Breast epithelium (tissue), 4 donors: ENCODE results near the gene ARF1. TPM values are rescaled to one million over a fixed set of nuclear protein-coding genes. Genes with fewer than 3 reads are reported as not detected.

Source experiments
- DNase-seq, 2 donors: peaks; one replicate each; pipeline ENCODE4 v3.0.0-alpha.2; 2019; ENCODE audit warnings: low spot score in 2 of 2
- H3K27ac ChIP-seq, 2 donors: fragments of 200-600 bp; sonication (generic) in 1 of 2; one replicate each; pipeline ENCODE4 v1.5.1; 2016 to 2019; ENCODE audit warnings: mild to moderate bottlenecking in 1 of 2
- H3K27me3 ChIP-seq, 2 donors: fragments of 200-600 bp; sonication (generic) in 1 of 2; one replicate each; pipeline versions ENCODE4 v1.5.1 to v1.6.0; 2017 to 2019; ENCODE audit warnings: control low read depth in 1 of 2, mild to moderate bottlenecking in 1 of 2
- H3K36me3 ChIP-seq: fragments of 200-600 bp; one replicate; pipeline ENCODE4 v1.5.1; 2019
- H3K4me1 ChIP-seq, 2 donors: fragments of 200-600 bp; sonication (generic); one replicate each; pipeline ENCODE4 v1.5.1; 2016 to 2019; ENCODE audit warnings: control low read depth in 1 of 2
- H3K4me3 ChIP-seq, 3 donors: fragments of 200-600 bp; sonication (generic); 1 replicate in 2 of 3; 2 replicates in 1 of 3; pipeline ENCODE4 v1.5.1; 2016 to 2019; ENCODE audit warnings: mild to moderate bottlenecking in 3 of 3, moderate library complexity in 2 of 3
- H3K9me3 ChIP-seq, 2 donors: fragments of 200-600 bp; sonication (generic) in 1 of 2; one replicate each; pipeline ENCODE4 v1.5.1; 2016 to 2019; ENCODE audit warnings: control low read depth in 1 of 2
- POLR2A ChIP-seq: fragments of 450-650 bp; IDR thresholded peaks from one replicate; pipeline ENCODE4 v1.6.1; 2016; ENCODE audit warnings: antibody characterized with exemption, mild to moderate bottlenecking, moderate library complexity
- POLR2AphosphoS5 ChIP-seq, 3 donors: sonication (generic); formaldehyde crosslinking; IDR thresholded peaks; one replicate each; pipeline ENCODE4 v1.6.1; 2017; ENCODE audit warnings: antibody characterized with exemption in 3 of 3
- intact Hi-C: fragments of 100-400 bp; cut with DNase I; formaldehyde crosslinking; loops from one replicate; pipeline ENCODE4 v1.15.1; 2023; ENCODE audit warnings: low total_unique reads
- total RNA-seq, 3 donors: library from RNA; depleted of rRNA; stranded (reverse); fragments of >200 nt; gene quantifications; one replicate each; pipeline ENCODE4 v1.1.0, GENCODE V29; 2016
- TF ChIP-seq, protein P1 (sequence below), 3 donors: fragments of 450-650 bp; IDR thresholded peaks; one replicate each; pipeline ENCODE4 v1.5.1; 2016 to 2017; ENCODE audit warnings: antibody characterized with exemption in 3 of 3, mild to moderate bottlenecking in 3 of 3, moderate library complexity in 3 of 3

ARF1 gene
- total RNA-seq, 3 donors from 2014 or later, result 263 to 295 (median 292) TPM

DNA sequence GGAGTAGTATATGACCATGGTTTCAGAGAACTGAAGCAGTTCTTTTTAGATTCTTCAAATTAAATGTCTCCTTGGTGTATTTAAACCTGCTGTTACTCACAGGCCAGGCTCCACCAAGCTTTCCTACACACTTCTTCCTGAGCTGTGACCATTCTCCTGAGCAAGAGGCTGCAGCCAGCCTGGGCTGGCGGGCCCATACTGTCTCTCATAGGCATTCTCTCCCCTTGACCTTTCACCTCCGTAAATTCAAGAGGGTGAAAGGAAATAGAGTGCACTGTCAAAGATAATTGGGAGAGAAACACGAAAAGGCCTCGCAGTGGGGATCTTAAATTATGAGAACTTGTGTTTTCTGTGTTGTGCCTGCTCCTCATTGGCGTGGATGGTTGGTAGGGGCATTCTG is 2.3 kb downstream of the ARF1 start:
- Histone ChIP-seq H3K36me3 (no peaks in the 10 kb centered on the region), H3K9me3 (no peaks in the 10 kb centered on the region), H3K4me1 (peaks cover 30 to 50% of the 10 kb centered on the region in 2 donors), H3K27me3 (no peaks in the 10 kb centered on the region), H3K4me3 (peak overlapping the region; percentile 79 to 100 (median 100)), H3K27ac (peak overlapping the region; percentile 54 to 98)
- TF ChIP-seq, protein P1, sequence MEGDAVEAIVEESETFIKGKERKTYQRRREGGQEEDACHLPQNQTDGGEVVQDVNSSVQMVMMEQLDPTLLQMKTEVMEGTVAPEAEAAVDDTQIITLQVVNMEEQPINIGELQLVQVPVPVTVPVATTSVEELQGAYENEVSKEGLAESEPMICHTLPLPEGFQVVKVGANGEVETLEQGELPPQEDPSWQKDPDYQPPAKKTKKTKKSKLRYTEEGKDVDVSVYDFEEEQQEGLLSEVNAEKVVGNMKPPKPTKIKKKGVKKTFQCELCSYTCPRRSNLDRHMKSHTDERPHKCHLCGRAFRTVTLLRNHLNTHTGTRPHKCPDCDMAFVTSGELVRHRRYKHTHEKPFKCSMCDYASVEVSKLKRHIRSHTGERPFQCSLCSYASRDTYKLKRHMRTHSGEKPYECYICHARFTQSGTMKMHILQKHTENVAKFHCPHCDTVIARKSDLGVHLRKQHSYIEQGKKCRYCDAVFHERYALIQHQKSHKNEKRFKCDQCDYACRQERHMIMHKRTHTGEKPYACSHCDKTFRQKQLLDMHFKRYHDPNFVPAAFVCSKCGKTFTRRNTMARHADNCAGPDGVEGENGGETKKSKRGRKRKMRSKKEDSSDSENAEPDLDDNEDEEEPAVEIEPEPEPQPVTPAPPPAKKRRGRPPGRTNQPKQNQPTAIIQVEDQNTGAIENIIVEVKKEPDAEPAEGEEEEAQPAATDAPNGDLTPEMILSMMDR (IDR thresholded peaks at IDR 0.05), result no peak
- TF ChIP-seq POLR2AphosphoS5 (IDR thresholded peaks at IDR 0.05) (no peak), POLR2A (no peak)
- intact Hi-C loops, result loop anchor here (10.0 kb wide), 1 partner anchor 190 kb away; no protein-coding TSS in a partner anchor
- no peak for DNase-seq

DNA sequence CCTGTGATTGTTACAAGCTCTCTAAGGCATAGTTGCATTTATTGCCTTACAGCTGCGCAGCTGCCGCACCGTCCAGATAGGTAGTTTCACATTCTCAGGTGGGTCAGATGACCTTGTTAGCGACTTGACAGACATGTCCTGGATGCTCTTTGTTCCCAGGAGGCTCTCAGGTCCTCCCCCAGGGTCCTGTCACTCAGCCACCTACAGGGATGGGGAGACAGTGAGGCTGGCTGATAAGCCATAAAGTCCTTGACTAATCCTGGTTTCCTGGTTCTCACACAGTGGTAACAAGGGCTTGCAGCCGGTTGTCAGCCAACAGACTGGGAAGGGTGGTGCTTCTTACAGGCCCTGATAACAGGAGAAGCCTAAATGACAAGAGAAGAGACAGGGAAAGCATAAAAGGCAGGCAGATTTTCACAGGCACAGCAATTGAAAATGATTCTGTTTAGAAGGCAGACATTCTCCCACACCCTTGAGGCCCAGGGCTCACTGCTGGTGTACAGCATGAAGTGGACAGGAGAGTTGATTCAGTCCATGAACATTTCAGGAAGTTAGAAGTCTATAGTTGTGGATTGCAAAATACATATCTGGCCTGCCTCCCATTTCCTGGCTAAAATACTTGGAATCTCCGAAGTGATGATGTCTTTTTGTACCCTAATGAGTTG is 2.9 kb downstream of the ARF1 start:
- Histone ChIP-seq H3K4me1 (peaks cover 36 to 57% of the 10 kb centered on the region in 2 donors), H3K27me3 (no peaks in the 10 kb centered on the region), H3K27ac (peak overlapping the region; percentile 54 to 98), H3K4me3 (peak overlapping the region; percentile 3 to 100 (median 79)), H3K9me3 (no peaks in the 10 kb centered on the region), H3K36me3 (no peaks in the 10 kb centered on the region)
- intact Hi-C loops, result loop anchor here (10.0 kb wide), 1 partner anchor 189 kb away; no protein-coding TSS in a partner anchor
- TF ChIP-seq POLR2AphosphoS5 (IDR thresholded peaks at IDR 0.05), result no peak
- TF ChIP-seq, protein P1 (IDR thresholded peaks at IDR 0.05), result no peak
- no peak for TF ChIP-seq POLR2A
- no peak for DNase-seq

DNA sequence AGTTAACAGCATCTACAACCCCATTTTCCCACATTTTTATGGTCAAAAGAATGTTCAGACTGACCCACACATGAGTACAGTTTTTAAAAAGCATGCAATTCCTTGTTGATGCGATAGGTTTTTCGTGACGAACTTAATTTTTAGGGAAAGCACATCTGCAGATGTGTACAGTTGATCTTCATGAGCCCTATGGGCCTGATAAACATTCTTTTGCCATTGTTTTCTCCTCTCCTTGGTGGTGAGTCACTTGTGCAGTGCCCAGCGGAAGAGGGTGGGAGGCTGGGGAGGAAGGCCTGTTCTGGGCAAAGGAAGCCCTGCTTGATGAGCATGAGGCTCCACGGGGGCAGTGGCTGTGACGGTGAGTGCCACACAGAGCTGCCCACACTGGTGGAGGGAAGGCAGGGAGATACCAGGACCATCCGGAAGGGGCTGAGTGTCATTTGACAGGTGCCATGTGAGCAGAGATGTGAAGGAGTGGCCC is 5.3 kb downstream of the ARF1 start:
- Histone ChIP-seq H3K4me1 (peaks cover 37 to 70% of the 10 kb centered on the region in 2 donors), H3K4me3 (peak overlapping the region in 2 of 3 donors; percentile 5 to 43), H3K27ac (peak overlapping the region; percentile 54 to 63), H3K27me3 (no peaks in the 10 kb centered on the region), H3K36me3 (no peaks in the 10 kb centered on the region), H3K9me3 (no peaks in the 10 kb centered on the region)
- peak in 1 of 2 donors; percentile 42 for DNase-seq
- intact Hi-C loops, result loop anchor here (10.0 kb wide), 1 partner anchor 187 kb away; no protein-coding TSS in a partner anchor
- TF ChIP-seq, protein P1 (IDR thresholded peaks at IDR 0.05), result no peak
- TF ChIP-seq POLR2AphosphoS5 (IDR thresholded peaks at IDR 0.05) (peak in 1 of 3 donors; percentile 24), POLR2A (no peak)

DNA sequence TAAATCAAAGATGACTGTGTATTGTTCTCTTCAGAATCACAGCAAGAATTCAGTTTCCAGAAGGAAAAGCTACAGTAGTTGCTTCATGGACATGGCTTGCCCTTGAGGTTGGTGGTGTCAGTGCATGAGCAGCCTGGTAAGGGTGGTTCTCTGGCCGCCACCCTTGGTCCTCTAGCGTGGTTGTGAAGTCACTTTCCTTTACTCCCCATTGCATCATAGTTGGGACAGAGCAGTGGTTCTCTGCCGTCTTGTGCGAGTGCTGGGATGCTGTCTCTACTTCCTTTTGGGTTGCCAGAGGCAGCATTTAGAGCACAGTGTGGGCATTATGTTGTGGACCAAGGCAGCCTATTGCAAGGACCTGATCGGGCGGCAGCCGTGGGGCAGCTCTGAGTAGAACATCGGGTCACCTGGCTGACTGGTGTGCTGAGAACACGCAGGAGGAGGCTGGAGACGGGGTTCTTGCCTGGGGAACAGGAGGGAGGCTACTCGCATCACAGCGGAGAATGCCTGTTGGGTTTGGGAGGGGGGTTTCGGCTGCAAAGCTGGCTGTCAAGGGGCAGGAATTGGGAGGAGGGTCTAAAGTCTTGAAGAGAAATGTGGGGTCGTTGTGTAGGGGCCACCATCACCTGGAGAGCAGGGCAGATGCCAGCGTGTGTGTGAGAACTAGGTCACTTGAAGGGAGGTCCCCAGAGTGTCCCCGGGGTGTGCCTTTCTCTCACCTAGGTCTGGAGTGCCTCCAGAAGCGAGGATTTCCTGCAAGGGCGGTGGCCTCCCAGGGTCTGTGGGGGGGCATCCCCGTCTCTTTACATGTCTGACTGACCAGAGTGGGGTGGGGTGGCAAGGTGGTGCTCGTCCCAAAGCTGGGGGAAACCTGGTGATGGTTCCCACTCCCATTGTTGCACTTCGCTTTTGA is 6.3 kb downstream of the ARF1 start:
- H3K27ac ChIP-seq, result peak overlapping the region; percentile 23 to 33

More for the DNA sequence above, 6.3 kb downstream of the ARF1 start:
- H3K36me3 ChIP-seq, result no peaks in the 10 kb centered on the region
- peak in 1 of 2 donors; percentile 31 for DNase-seq
- H3K27me3 ChIP-seq, result no peaks in the 10 kb centered on the region
- TF ChIP-seq POLR2AphosphoS5 (IDR thresholded peaks at IDR 0.05), result no peak
- no peak for TF ChIP-seq POLR2A
- TF ChIP-seq, protein P1 (IDR thresholded peaks at IDR 0.05), result no peak
- H3K9me3 ChIP-seq, result no peaks in the 10 kb centered on the region
- peak overlapping the region in 1 of 3 donors; percentile 43 for H3K4me3 ChIP-seq
- peaks cover 37 to 72% of the 10 kb centered on the region in 2 donors for H3K4me1 ChIP-seq
- intact Hi-C loops, result loop anchor here (10.0 kb wide), 1 partner anchor 186 kb away; no protein-coding TSS in a partner anchor
